Measurements from ENCODE around the gene A2ML1. TPM values are rescaled to one million over a fixed set of nuclear protein-coding genes. Genes with fewer than 3 reads are reported as not detected.

A2ML1 gene
- total RNA-seq, 4 donors from 2014 or later = not detected

Other genes with a start within 250 kb of the A2ML1 start
- 1 to 10 TPM in 3 of 4 donors, not detected in 1; 1.0 to 4.8 (median 3.9) TPM for gene AICDA, start 209.8 kb upstream of the A2ML1 start, total RNA-seq
- 100 to 1,000 TPM; 168 to 563 (median 480) TPM for gene MFAP5, start 159.8 kb upstream of the A2ML1 start, total RNA-seq
- 100 to 1,000 TPM in 1 of 4 donors, 10 to 100 TPM in 3; 42.2 to 149 (median 73.8) TPM for gene RIMKLB, start 124.6 kb upstream of the A2ML1 start, total RNA-seq
- 10 to 100 TPM; 17.5 to 33.5 (median 24.5) TPM for gene PHC1, start 91.9 kb downstream of the A2ML1 start, total RNA-seq
- gene M6PR, start 127.0 kb downstream of the A2ML1 start, total RNA-seq = 100 to 1,000 TPM; 101 to 161 (median 114) TPM
- gene KLRG1, start 166.9 kb downstream of the A2ML1 start, total RNA-seq = 10 to 100 TPM in 1 of 4 donors, 1 to 10 TPM in 3; 5.1 to 10.5 (median 7.4) TPM

Data from subcutaneous adipose tissue (tissue), 4 donors.